Measurements from ENCODE around the gene HEPHL1.

DNA sequence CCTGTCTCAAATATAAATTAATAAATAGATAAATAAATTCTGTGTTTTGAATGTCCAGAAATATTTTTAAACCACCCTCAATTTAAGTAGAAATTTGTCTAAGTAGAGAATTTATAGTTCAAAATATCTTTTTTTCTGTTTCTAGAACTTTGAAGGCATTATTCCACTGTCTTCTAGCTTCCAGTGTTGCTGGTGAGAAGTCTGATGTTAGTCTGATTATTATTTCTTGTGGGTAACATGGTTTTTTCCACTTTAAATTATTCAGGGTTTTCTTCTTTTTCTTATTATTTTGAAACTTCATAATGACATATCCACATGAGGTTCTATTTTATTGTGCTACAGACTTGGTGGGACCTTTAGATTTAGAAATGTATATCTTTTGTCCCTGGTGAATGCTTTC is 46.4 kb upstream of the HEPHL1 start:
- TF ChIP-seq POLR2AphosphoS5 (IDR thresholded peaks at IDR 0.05; ENCODE audit: low read depth) (no peak), GABPA (IDR thresholded peaks at IDR 0.05; ENCODE audit: low read depth) (no peak)
- TF ChIP-seq, protein P1, sequence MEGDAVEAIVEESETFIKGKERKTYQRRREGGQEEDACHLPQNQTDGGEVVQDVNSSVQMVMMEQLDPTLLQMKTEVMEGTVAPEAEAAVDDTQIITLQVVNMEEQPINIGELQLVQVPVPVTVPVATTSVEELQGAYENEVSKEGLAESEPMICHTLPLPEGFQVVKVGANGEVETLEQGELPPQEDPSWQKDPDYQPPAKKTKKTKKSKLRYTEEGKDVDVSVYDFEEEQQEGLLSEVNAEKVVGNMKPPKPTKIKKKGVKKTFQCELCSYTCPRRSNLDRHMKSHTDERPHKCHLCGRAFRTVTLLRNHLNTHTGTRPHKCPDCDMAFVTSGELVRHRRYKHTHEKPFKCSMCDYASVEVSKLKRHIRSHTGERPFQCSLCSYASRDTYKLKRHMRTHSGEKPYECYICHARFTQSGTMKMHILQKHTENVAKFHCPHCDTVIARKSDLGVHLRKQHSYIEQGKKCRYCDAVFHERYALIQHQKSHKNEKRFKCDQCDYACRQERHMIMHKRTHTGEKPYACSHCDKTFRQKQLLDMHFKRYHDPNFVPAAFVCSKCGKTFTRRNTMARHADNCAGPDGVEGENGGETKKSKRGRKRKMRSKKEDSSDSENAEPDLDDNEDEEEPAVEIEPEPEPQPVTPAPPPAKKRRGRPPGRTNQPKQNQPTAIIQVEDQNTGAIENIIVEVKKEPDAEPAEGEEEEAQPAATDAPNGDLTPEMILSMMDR (IDR thresholded peaks at IDR 0.05; ENCODE audit: insufficient read depth, low read length): no peak
- TF ChIP-seq, protein P2, sequence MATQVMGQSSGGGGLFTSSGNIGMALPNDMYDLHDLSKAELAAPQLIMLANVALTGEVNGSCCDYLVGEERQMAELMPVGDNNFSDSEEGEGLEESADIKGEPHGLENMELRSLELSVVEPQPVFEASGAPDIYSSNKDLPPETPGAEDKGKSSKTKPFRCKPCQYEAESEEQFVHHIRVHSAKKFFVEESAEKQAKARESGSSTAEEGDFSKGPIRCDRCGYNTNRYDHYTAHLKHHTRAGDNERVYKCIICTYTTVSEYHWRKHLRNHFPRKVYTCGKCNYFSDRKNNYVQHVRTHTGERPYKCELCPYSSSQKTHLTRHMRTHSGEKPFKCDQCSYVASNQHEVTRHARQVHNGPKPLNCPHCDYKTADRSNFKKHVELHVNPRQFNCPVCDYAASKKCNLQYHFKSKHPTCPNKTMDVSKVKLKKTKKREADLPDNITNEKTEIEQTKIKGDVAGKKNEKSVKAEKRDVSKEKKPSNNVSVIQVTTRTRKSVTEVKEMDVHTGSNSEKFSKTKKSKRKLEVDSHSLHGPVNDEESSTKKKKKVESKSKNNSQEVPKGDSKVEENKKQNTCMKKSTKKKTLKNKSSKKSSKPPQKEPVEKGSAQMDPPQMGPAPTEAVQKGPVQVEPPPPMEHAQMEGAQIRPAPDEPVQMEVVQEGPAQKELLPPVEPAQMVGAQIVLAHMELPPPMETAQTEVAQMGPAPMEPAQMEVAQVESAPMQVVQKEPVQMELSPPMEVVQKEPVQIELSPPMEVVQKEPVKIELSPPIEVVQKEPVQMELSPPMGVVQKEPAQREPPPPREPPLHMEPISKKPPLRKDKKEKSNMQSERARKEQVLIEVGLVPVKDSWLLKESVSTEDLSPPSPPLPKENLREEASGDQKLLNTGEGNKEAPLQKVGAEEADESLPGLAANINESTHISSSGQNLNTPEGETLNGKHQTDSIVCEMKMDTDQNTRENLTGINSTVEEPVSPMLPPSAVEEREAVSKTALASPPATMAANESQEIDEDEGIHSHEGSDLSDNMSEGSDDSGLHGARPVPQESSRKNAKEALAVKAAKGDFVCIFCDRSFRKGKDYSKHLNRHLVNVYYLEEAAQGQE (IDR thresholded peaks at IDR 0.05; ENCODE audit: insufficient replicate concordance, low read depth): no peak
